Gastrocnemius medialis (tissue), 4 donors: ENCODE data around the gene ERICH3. TPM values are rescaled to one million over a fixed set of nuclear protein-coding genes. Genes with fewer than 3 reads are reported as not detected.

ENCODE experiments used
- ATAC-seq, 2 donors: fragments of 150-250 bp; one replicate each; pipeline ENCODE4 v1.9.1; 2016
- DNase-seq, 2 donors: peaks; one replicate each; pipeline ENCODE4 v3.0.0-alpha.2; 2019
- H3K27ac ChIP-seq, 4 donors: fragments of 200-600 bp; sonication (generic); 1 replicate in 1 of 4; 2 replicates in 3 of 4; pipeline ENCODE4 v1.5.1; 2016 to 2018; ENCODE audit warnings: mild to moderate bottlenecking in 2 of 4, moderate library complexity in 1 of 4
- H3K27me3 ChIP-seq, 3 donors: fragments of 200-600 bp; sonication (generic) in 2 of 3; 1 replicate in 1 of 3; 2 replicates in 2 of 3; pipeline versions ENCODE4 v1.5.1 to v1.6.0; 2016 to 2019; ENCODE audit warnings: mild to moderate bottlenecking in 1 of 3, moderate library complexity in 1 of 3
- H3K36me3 ChIP-seq, 2 donors: fragments of 200-600 bp; sonication (generic) in 1 of 2; one replicate each; pipeline ENCODE4 v1.5.1; 2017 to 2018
- H3K4me1 ChIP-seq, 2 donors: fragments of 200-600 bp; sonication (generic) in 1 of 2; one replicate each; pipeline ENCODE4 v1.5.1; 2016 to 2017; ENCODE audit warnings: mild to moderate bottlenecking in 2 of 2
- H3K4me3 ChIP-seq, 4 donors: fragments of 200-600 bp; sonication (generic) in 3 of 4; 1 replicate in 1 of 4; 2 replicates in 3 of 4; pipeline ENCODE4 v1.5.1; 2016 to 2019; ENCODE audit warnings: mild to moderate bottlenecking in 2 of 4
- H3K9me3 ChIP-seq, 3 donors: fragments of 200-600 bp; sonication (generic) in 2 of 3; 1 replicate in 1 of 3; 2 replicates in 2 of 3; pipeline ENCODE4 v1.5.1; 2016 to 2019
- POLR2A ChIP-seq, 2 donors: fragments of 450-650 bp; IDR thresholded peaks; one replicate each; pipeline ENCODE4 v1.6.1; 2017; ENCODE audit warnings: antibody characterized with exemption in 2 of 2, mild to moderate bottlenecking in 2 of 2, moderate library complexity in 2 of 2
- in situ Hi-C, 4 donors: fragments of 200-750 bp; cut with MboI; loops; one replicate each; pipeline versions ENCODE4 v1.15.0 to v1.8.0; 2017; ENCODE audit warnings: low sequenced_read_pairs in 4 of 4
- intact Hi-C: fragments of 100-400 bp; cut with DNase I; formaldehyde crosslinking; loops from one replicate; pipeline ENCODE4 v1.15.1; 2023; ENCODE audit warnings: low total_unique reads
- total RNA-seq, 4 donors: library from RNA; depleted of rRNA; stranded (reverse); fragments of >200 nt; gene quantifications; one replicate each; pipeline versions ENCODE4 v1.1.0 to v1.2.3, GENCODE V29; 2016
- TF ChIP-seq, protein P1 (sequence below), 5 experiments: fragments of 450-650 bp in 3 of 5; fragments of 200-600 bp in 2 of 5; sonication (generic) in 2 of 5; IDR thresholded peaks in 4 of 5; conservative IDR thresholded peaks in 1 of 5; 1 replicate in 4 of 5; 2 replicates in 1 of 5; pipeline ENCODE4 v1.5.1; 2016 to 2019; ENCODE audit warnings: antibody characterized with exemption in 5 of 5, mild to moderate bottlenecking in 3 of 5, moderate library complexity in 3 of 5

Gene ERICH3
- total RNA-seq, 4 donors from 2014 or later, result not detected

DNA sequence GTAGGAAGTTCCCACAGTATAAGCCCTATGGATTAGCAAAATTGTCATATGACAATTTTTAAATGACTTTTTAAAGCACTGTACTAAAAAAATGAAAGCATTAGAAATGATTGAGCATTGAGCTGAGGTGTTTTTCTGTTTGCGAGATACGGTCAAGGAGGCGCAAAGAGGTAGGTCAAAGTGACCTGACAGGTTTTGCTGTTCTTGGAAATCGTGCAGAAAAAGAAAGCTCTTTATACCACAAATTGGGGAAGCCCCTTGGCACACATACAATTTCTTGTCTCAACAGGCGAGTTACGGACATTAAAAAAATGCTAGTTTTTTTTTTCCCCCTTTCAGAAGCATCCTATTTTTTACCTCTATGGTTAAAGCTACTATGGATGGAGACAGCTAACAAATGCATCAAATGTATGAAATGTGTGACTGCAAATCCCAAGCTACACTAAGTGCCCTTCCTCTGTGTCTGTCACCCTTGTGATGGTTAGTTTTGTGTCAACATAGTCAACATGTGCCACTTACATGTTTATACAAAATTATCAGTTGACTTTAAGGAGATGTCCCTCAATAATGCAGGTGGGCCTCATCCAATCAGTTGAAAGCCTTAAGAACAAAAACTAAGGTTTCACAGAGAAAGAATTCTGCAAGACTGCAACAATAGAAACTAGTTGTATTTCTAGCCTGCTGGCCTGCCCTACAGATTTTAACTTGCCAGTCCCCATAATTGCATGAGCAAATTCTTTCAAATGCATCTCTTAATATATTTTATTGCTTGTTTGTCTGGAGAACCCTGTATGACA lies 30.0 kb upstream of the ERICH3 start:
- no peak for TF ChIP-seq POLR2A (IDR thresholded peaks at IDR 0.05)
- TF ChIP-seq, protein P1, sequence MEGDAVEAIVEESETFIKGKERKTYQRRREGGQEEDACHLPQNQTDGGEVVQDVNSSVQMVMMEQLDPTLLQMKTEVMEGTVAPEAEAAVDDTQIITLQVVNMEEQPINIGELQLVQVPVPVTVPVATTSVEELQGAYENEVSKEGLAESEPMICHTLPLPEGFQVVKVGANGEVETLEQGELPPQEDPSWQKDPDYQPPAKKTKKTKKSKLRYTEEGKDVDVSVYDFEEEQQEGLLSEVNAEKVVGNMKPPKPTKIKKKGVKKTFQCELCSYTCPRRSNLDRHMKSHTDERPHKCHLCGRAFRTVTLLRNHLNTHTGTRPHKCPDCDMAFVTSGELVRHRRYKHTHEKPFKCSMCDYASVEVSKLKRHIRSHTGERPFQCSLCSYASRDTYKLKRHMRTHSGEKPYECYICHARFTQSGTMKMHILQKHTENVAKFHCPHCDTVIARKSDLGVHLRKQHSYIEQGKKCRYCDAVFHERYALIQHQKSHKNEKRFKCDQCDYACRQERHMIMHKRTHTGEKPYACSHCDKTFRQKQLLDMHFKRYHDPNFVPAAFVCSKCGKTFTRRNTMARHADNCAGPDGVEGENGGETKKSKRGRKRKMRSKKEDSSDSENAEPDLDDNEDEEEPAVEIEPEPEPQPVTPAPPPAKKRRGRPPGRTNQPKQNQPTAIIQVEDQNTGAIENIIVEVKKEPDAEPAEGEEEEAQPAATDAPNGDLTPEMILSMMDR (IDR thresholded peaks at IDR 0.05 in 4 of 5, conservative IDR thresholded peaks at IDR 0.05 in 1 of 5), result no peak
- in situ Hi-C loops (no loop called here), intact Hi-C loops (no loop called here)
- Histone ChIP-seq H3K27ac (no peak overlapping the region), H3K9me3 (no peaks in the 10 kb centered on the region), H3K4me1 (no peaks in the 10 kb centered on the region), H3K27me3 (no peaks in the 10 kb centered on the region), H3K4me3 (no peak overlapping the region), H3K36me3 (peaks cover 0 to 68% of the 10 kb centered on the region in 2 donors)
- DNase-seq, result no peak
- no peak for ATAC-seq

- no peak overlapping the region for H3K4me3 ChIP-seq
- in situ Hi-C loops, result no loop called here
- ATAC-seq (no peak), DNase-seq (no peak)
- peaks cover 0 to 28% of the 10 kb centered on the region in 2 donors for H3K36me3 ChIP-seq
- H3K4me1 ChIP-seq, result no peaks in the 10 kb centered on the region
- no peaks in the 10 kb centered on the region for H3K27me3 ChIP-seq
- no peaks in the 10 kb centered on the region for H3K9me3 ChIP-seq
- H3K27ac ChIP-seq, result no peak overlapping the region
- intact Hi-C loops, result no loop called here
- TF ChIP-seq, protein P1 (IDR thresholded peaks at IDR 0.05 in 4 of 5, conservative IDR thresholded peaks at IDR 0.05 in 1 of 5), result no peak
- no peak for TF ChIP-seq POLR2A (IDR thresholded peaks at IDR 0.05)
Measured at GRCh38 chr1:74699331-74699730, 25.7 kb upstream of the ERICH3 start.

- Histone ChIP-seq H3K9me3 (no peaks in the 10 kb centered on the region), H3K4me1 (no peaks in the 10 kb centered on the region), H3K27ac (no peak overlapping the region), H3K27me3 (no peaks in the 10 kb centered on the region), H3K36me3 (peaks cover 0 to 15% of the 10 kb centered on the region in 2 donors), H3K4me3 (no peak overlapping the region)
- intact Hi-C loops (no loop called here), in situ Hi-C loops (no loop called here)
- ATAC-seq (no peak), DNase-seq (no peak)
- TF ChIP-seq, protein P1 (IDR thresholded peaks at IDR 0.05 in 4 of 5, conservative IDR thresholded peaks at IDR 0.05 in 1 of 5), result no peak
- TF ChIP-seq POLR2A (IDR thresholded peaks at IDR 0.05), result no peak
Measured at GRCh38 chr1:74697832-74698231, 24.2 kb upstream of the ERICH3 start.

DNA sequence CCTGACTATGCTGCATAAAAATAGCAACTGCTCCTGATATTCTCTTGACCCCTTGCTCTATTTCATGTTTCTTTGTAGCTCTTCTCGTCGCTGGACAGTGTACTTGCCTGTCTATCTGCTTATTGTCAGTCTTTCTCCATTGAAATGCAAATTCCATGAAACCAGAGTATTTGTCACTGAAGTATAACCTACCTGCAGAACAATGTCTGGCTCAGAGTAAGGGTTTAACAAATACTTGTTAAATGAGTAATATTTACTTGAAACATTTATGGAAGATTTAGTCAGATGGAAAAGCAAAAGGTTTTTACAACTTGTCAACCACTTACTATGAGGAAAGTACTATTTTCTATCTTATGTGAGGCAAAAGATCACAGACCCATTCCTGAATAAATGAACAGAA lies 19.9 kb upstream of the ERICH3 start:
- no peak overlapping the region for H3K4me3 ChIP-seq
- intact Hi-C loops, result no loop called here
- H3K9me3 ChIP-seq, result no peaks in the 10 kb centered on the region
- no peak for TF ChIP-seq POLR2A (IDR thresholded peaks at IDR 0.05)
- TF ChIP-seq, protein P1 (IDR thresholded peaks at IDR 0.05 in 4 of 5, conservative IDR thresholded peaks at IDR 0.05 in 1 of 5), result no peak
- H3K36me3 ChIP-seq, result no peaks in the 10 kb centered on the region
- in situ Hi-C loops, result no loop called here
- H3K27me3 ChIP-seq, result no peaks in the 10 kb centered on the region
- H3K4me1 ChIP-seq, result no peaks in the 10 kb centered on the region
- ATAC-seq (no peak), DNase-seq (no peak)
- no peak overlapping the region for H3K27ac ChIP-seq
